CD8-positive, alpha-beta memory T cell (primary cell): ENCODE data around the gene UNK. TPM values are rescaled to one million over a fixed set of nuclear protein-coding genes. Genes with fewer than 3 reads are reported as not detected.
"Not testable (repeated sequence)": the region's sequence is repeated elsewhere in the genome, so short reads cannot be mapped to it uniquely, and the experiment has no call there.

Experiments
- CTCF ChIA-PET: fragments of 350-600 bp; sonication (Branson Sonifier 250); formaldehyde crosslinking; loops from one replicate; lab custom pipeline; 2021; ENCODE audit warnings: antibody characterized with exemption; lab: Charles Lee
- POLR2A ChIA-PET: fragments of 350-600 bp; sonication (Branson Sonifier 250); formaldehyde crosslinking; loops from one replicate; lab custom pipeline; 2021; ENCODE audit warnings: antibody characterized with exemption; lab: Charles Lee
- DNase-seq, 5 donors: peaks; one replicate each; pipeline versions ENCODE4 v3.0.0 to v3.0.0-alpha.2; 2020 to 2022; ENCODE audit warnings: mixed read lengths in 1 of 5
- H3K27ac ChIP-seq: one replicate; pipeline ENCODE4 v1.7.0; 2013; ENCODE audit warnings: low read depth, mild to moderate bottlenecking, low read length, moderate library complexity
- H3K27me3 ChIP-seq: 2 replicates; pipeline ENCODE4 v1.7.0; 2013; ENCODE audit warnings: low read length, mild to moderate bottlenecking; ENCODE audit not compliant: insufficient read depth, poor library complexity, severe bottlenecking
- H3K36me3 ChIP-seq: 2 replicates; pipeline ENCODE4 v1.7.0; 2013; ENCODE audit warnings: mild to moderate bottlenecking, low read length, moderate library complexity; ENCODE audit not compliant: insufficient read depth
- H3K4me1 ChIP-seq: 2 replicates; pipeline ENCODE4 v1.7.0; 2013; ENCODE audit warnings: mild to moderate bottlenecking, low read length, moderate library complexity; ENCODE audit not compliant: insufficient read depth
- H3K4me3 ChIP-seq: 2 replicates; pipeline ENCODE4 v1.7.0; 2013; ENCODE audit warnings: mild to moderate bottlenecking, low read length
- H3K9me3 ChIP-seq: 2 replicates; pipeline ENCODE4 v1.7.0; 2013; ENCODE audit warnings: mild to moderate bottlenecking, low read length
- H3K27ac Mint-ChIP-seq, 8 donors: one replicate each; pipeline ENCODE4 v1.8.0; 2020 to 2021; ENCODE audit warnings: mixed read lengths in 8 of 8, mild to moderate bottlenecking in 6 of 8, inconsistent platforms in 3 of 8, moderate library complexity in 3 of 8
- H3K27me3 Mint-ChIP-seq, 2 donors: one replicate each; pipeline ENCODE4 v1.8.0; 2020 to 2021; ENCODE audit warnings: mixed read lengths in 2 of 2, mild to moderate bottlenecking in 1 of 2, moderate library complexity in 1 of 2
- H3K36me3 Mint-ChIP-seq, 3 donors: one replicate each; pipeline ENCODE4 v1.8.0; 2020 to 2021; ENCODE audit warnings: mixed read lengths in 3 of 3, inconsistent platforms in 1 of 3, mild to moderate bottlenecking in 1 of 3
- H3K4me1 Mint-ChIP-seq, 3 donors: one replicate each; pipeline ENCODE4 v1.8.0; 2020 to 2021; ENCODE audit warnings: mixed read lengths in 3 of 3, inconsistent platforms in 1 of 3, mild to moderate bottlenecking in 1 of 3
- H3K4me3 Mint-ChIP-seq, 7 donors: one replicate each; pipeline ENCODE4 v1.8.0; 2020 to 2021; ENCODE audit warnings: mixed read lengths in 7 of 7, mild to moderate bottlenecking in 6 of 7, moderate library complexity in 4 of 7, inconsistent platforms in 2 of 7
- H3K9me3 Mint-ChIP-seq, 5 donors: one replicate each; pipeline ENCODE4 v1.8.0; 2020 to 2022; ENCODE audit warnings: mixed read lengths in 5 of 5, mild to moderate bottlenecking in 3 of 5, moderate library complexity in 2 of 5, inconsistent platforms in 1 of 5
- polyA plus RNA-seq: library from polyadenylated mRNA; unstranded; fragments of 300-500 nt; fragmentation: Illumina TruSeq; gene quantifications from one replicate; pipeline ENCODE4 v1.2.3, GENCODE V29; 2021
- total RNA-seq, 2 experiments: library from RNA; stranded (reverse); gene quantifications; one replicate each; pipeline ENCODE4 v1.2.3, GENCODE V29; 2021

Gene UNK
- total and polyA plus RNA-seq, 3 experiments from 2014 or later, result 24.4 to 32.8 (median 29.3) TPM

- peak overlapping the region in 7 of 8 donors; percentile 83 to 93 (median 88) for H3K27ac Mint-ChIP-seq
- no peaks in the 10 kb centered on the region for H3K9me3 Mint-ChIP-seq
- H3K27me3 Mint-ChIP-seq, result no peaks in the 10 kb centered on the region
- CTCF ChIA-PET, result interaction anchor here (0.7 to 4.7 kb wide), 21 partner anchors 8 to 149 kb away, joined by 3 to 46 read pairs (median 7); partner anchors contain the start of genes GALK1, MRPL38, TRIM47 and TRIM65
- peaks cover 3 to 18% (median 3%) of the 10 kb centered on the region in 3 donors for H3K36me3 Mint-ChIP-seq
- H3K27ac ChIP-seq, result peak overlapping the region; percentile 89
- H3K9me3 ChIP-seq, result no peaks in the 10 kb centered on the region
- peaks cover 22% of the 10 kb centered on the region for H3K4me1 ChIP-seq
- H3K4me1 Mint-ChIP-seq, result peaks cover 21 to 39% (median 21%) of the 10 kb centered on the region in 3 donors
- no peaks in the 10 kb centered on the region for H3K27me3 ChIP-seq
- no peak for DNase-seq
- peaks cover 4% of the 10 kb centered on the region for H3K36me3 ChIP-seq
- H3K4me3 Mint-ChIP-seq, result peak overlapping the region in 1 of 7 donors; percentile 92
- H3K4me3 ChIP-seq, result peak overlapping the region; percentile 91
- POLR2A ChIA-PET, result interaction anchor here (0.7 to 3.8 kb wide), 14 partner anchors 9 to 689 kb away, joined by 3 to 82 read pairs (median 12); partner anchors contain the start of genes TMEM94, TRIM47, TRIM65 and UNC13D
Observed at GRCh38 chr17:75856062-75856756, 71.6 kb downstream of the UNK start.

- not testable (repeated sequence) for DNase-seq, H3K4me3 Mint-ChIP-seq, H3K4me3 ChIP-seq, H3K27me3 Mint-ChIP-seq, H3K9me3 ChIP-seq, H3K9me3 Mint-ChIP-seq, H3K27ac ChIP-seq, H3K27me3 ChIP-seq, H3K36me3 ChIP-seq, H3K36me3 Mint-ChIP-seq
- CTCF ChIA-PET, result interaction anchor here (0.9 to 6.1 kb wide), 7 partner anchors 12 to 226 kb away, joined by 3 to 42 read pairs (median 3); partner anchors contain the start of genes SMIM5, TRIM65 and UNK
- peaks cover 19 to 35% (median 21%) of the 10 kb centered on the region in 3 donors for H3K4me1 Mint-ChIP-seq
- peaks cover 16% of the 10 kb centered on the region for H3K4me1 ChIP-seq
- peak overlapping the region in 1 of 8 donors; percentile 57 for H3K27ac Mint-ChIP-seq
- POLR2A ChIA-PET, result interaction anchor here (0.6 to 1.1 kb wide), 2 partner anchors 13 to 94 kb away, joined by 3 read pairs; no protein-coding TSS in a partner anchor
Observed at GRCh38 chr17:75859358-75859757, 74.8 kb downstream of the UNK start.

- ChIA-PET POLR2A (interaction anchor here (0.8 to 1.2 kb wide), 2 partner anchors 14 to 34 kb away, joined by 3 read pairs; no protein-coding TSS in a partner anchor), CTCF (interaction anchor here (0.8 to 6.1 kb wide), 18 partner anchors 8 to 114 kb away, joined by 3 to 42 read pairs (median 8); partner anchors contain the start of genes TRIM47, TRIM65, UNC13D and UNK)
- no peaks in the 10 kb centered on the region for H3K36me3 Mint-ChIP-seq
- Histone ChIP-seq H3K4me3 (no peak overlapping the region), H3K27ac (no peak overlapping the region), H3K36me3 (no peaks in the 10 kb centered on the region), H3K27me3 (no peaks in the 10 kb centered on the region), H3K9me3 (no peaks in the 10 kb centered on the region), H3K4me1 (peaks cover 16% of the 10 kb centered on the region)
- no peaks in the 10 kb centered on the region for H3K9me3 Mint-ChIP-seq
- H3K27ac Mint-ChIP-seq, result peak overlapping the region in 4 of 8 donors; percentile 66 to 79 (median 70)
- H3K4me1 Mint-ChIP-seq, result peaks cover 27 to 41% (median 30%) of the 10 kb centered on the region in 3 donors
- H3K27me3 Mint-ChIP-seq, result peaks cover 0 to 2% of the 10 kb centered on the region in 2 donors
- DNase-seq, result no peak
- H3K4me3 Mint-ChIP-seq, result no peak overlapping the region
Observed at GRCh38 chr17:75861927-75862317, 77.3 kb downstream of the UNK start.

GRCh38 chr17:75864448-75864871 is 79.9 kb downstream of the UNK start:
- Histone ChIP-seq H3K27ac (peak overlapping the region; percentile 71), H3K4me1 (peaks cover 16% of the 10 kb centered on the region), H3K4me3 (peak overlapping the region; percentile 5), H3K9me3 (no peaks in the 10 kb centered on the region), H3K27me3 (no peaks in the 10 kb centered on the region), H3K36me3 (no peaks in the 10 kb centered on the region)
- Mint-ChIP-seq H3K27me3 (peaks cover 0 to 2% of the 10 kb centered on the region in 2 donors), H3K27ac (peak overlapping the region; percentile 85 to 99 (median 92)), H3K4me1 (peaks cover 22 to 30% (median 26%) of the 10 kb centered on the region in 3 donors), H3K4me3 (peak overlapping the region; percentile 33 to 79 (median 69)), H3K9me3 (no peaks in the 10 kb centered on the region), H3K36me3 (no peaks in the 10 kb centered on the region)
- ChIA-PET CTCF (interaction anchor here (0.8 to 2.3 kb wide), 8 partner anchors 9 to 141 kb away, joined by 4 to 12 read pairs (median 5); partner anchors contain the start of genes TRIM47, TRIM65 and WBP2), POLR2A (interaction anchor here (0.5 to 1.6 kb wide), 10 partner anchors 9 to 681 kb away, joined by 3 to 12 read pairs (median 5); partner anchors contain the start of genes TRIM47, UNK and WBP2)
- DNase-seq, result peak; percentile 19 to 66 (median 47)

GRCh38 chr17:75864887-75865286 is 80.3 kb downstream of the UNK start:
- H3K4me3 ChIP-seq, result peak overlapping the region; percentile 5
- not testable (repeated sequence) for H3K36me3 Mint-ChIP-seq, H3K36me3 ChIP-seq, H3K27me3 ChIP-seq, H3K9me3 ChIP-seq, H3K9me3 Mint-ChIP-seq, H3K27me3 Mint-ChIP-seq
- Mint-ChIP-seq H3K4me3 (peak overlapping the region; percentile 33 to 79 (median 69)), H3K27ac (peak overlapping the region; percentile 85 to 99 (median 92)), H3K4me1 (peaks cover 22 to 30% (median 26%) of the 10 kb centered on the region in 3 donors)
- DNase-seq, result peak in 2 of 5 donors; percentile 47 to 70
- CTCF ChIA-PET, result interaction anchor here (0.8 to 2.3 kb wide), 8 partner anchors 9 to 141 kb away, joined by 4 to 12 read pairs (median 5); partner anchors contain the start of genes TRIM47, TRIM65 and WBP2
- H3K27ac ChIP-seq, result peak overlapping the region; percentile 71
- POLR2A ChIA-PET, result interaction anchor here (0.5 to 1.6 kb wide), 10 partner anchors 8 to 681 kb away, joined by 3 to 12 read pairs (median 5); partner anchors contain the start of genes TRIM47, UNK and WBP2
- peaks cover 16% of the 10 kb centered on the region for H3K4me1 ChIP-seq

GRCh38 chr17:75865404-75866188 is 81.0 kb downstream of the UNK start:
- POLR2A ChIA-PET, result interaction anchor here (1.1 to 1.6 kb wide), 4 partner anchors 8 to 12 kb away, joined by 3 to 12 read pairs (median 7); partner anchors contain the start of genes TRIM47 and WBP2
- peak overlapping the region in 4 of 7 donors; percentile 8 to 61 (median 46) for H3K4me3 Mint-ChIP-seq
- peak overlapping the region; percentile 31 for H3K27ac ChIP-seq

GRCh38 chr17:75868730-75869281 is 84.2 kb downstream of the UNK start:
- not testable (repeated sequence) for DNase-seq, H3K27me3 ChIP-seq, H3K36me3 Mint-ChIP-seq, H3K9me3 ChIP-seq, H3K4me3 Mint-ChIP-seq, H3K27me3 Mint-ChIP-seq, H3K36me3 ChIP-seq, H3K9me3 Mint-ChIP-seq, H3K4me3 ChIP-seq, H3K27ac ChIP-seq
- Mint-ChIP-seq H3K4me1 (peaks cover 27 to 37% (median 31%) of the 10 kb centered on the region in 3 donors), H3K27ac (peak overlapping the region in 1 of 8 donors; percentile 72)
- ChIA-PET POLR2A (interaction anchor here (0.8 kb wide), 1 partner anchor 13 kb away, joined by 3 read pairs; the partner anchor contains the start of gene WBP2), CTCF (interaction anchor here (1.0 kb wide), 1 partner anchor 65 kb away, joined by 3 read pairs; no protein-coding TSS in a partner anchor)
- H3K4me1 ChIP-seq, result peaks cover 30% of the 10 kb centered on the region

More at GRCh38 chr17:75865404-75866188, 81.0 kb downstream of the UNK start:
- H3K27me3 ChIP-seq, H3K9me3 ChIP-seq, H3K36me3 Mint-ChIP-seq, DNase-seq, H3K27me3 Mint-ChIP-seq, H3K9me3 Mint-ChIP-seq, H3K4me3 ChIP-seq, H3K36me3 ChIP-seq: not testable (repeated sequence)
- peaks cover 16% of the 10 kb centered on the region for H3K4me1 ChIP-seq
- CTCF ChIA-PET, result interaction anchor here (1.0 to 2.3 kb wide), 5 partner anchors 8 to 112 kb away, joined by 5 to 12 read pairs (median 7); partner anchors contain the start of genes TRIM47 and WBP2
- peaks cover 22 to 30% (median 26%) of the 10 kb centered on the region in 3 donors for H3K4me1 Mint-ChIP-seq
- peak overlapping the region; percentile 65 to 99 (median 92) for H3K27ac Mint-ChIP-seq
